Keratinocyte (primary cell): Measurements from ENCODE around the gene KHSRP.

ENCODE experiments used
- CTCF ChIP-seq, 3 experiments: IDR thresholded peaks in 1 of 3; conservative IDR thresholded peaks in 1 of 3; optimal IDR thresholded peaks in 1 of 3; 2 replicates in 2 of 3; 3 replicates in 1 of 3; pipeline versions ENCODE3 to v1.5.1; 2011; ENCODE audit warnings: low read length in 3 of 3, mild to moderate bottlenecking in 3 of 3, moderate library complexity in 2 of 3, control low read depth in 1 of 3, inconsistent platforms in 1 of 3; ENCODE audit not compliant: insufficient read depth in 2 of 3; ENCODE audit errors: extremely low read depth in 1 of 3
- EZH2 ChIP-seq: IDR thresholded peaks from one replicate; pipeline ENCODE4 v1.6.1; 2012; ENCODE audit warnings: inconsistent platforms, mild to moderate bottlenecking, low read length, moderate library complexity

- no peak for TF ChIP-seq CTCF (optimal IDR thresholded peaks at IDR 0.05 in 1 of 3, IDR thresholded peaks at IDR 0.05 in 1 of 3, conservative IDR thresholded peaks at IDR 0.05 in 1 of 3; ENCODE audit: extremely low read depth in 1 of 3, insufficient read depth in 2 of 3, low read length in 3 of 3)
- no peak for TF ChIP-seq EZH2
Observed at GRCh38 chr19:6433663-6434062, 9.1 kb upstream of the KHSRP start, which contains the start of gene SLC25A41.
